ENCODE data around the gene APBB3.
A peak's percentile ranks its signal among the peaks of the same experiment; 100 is the strongest.

Gene APBB3

DNA sequence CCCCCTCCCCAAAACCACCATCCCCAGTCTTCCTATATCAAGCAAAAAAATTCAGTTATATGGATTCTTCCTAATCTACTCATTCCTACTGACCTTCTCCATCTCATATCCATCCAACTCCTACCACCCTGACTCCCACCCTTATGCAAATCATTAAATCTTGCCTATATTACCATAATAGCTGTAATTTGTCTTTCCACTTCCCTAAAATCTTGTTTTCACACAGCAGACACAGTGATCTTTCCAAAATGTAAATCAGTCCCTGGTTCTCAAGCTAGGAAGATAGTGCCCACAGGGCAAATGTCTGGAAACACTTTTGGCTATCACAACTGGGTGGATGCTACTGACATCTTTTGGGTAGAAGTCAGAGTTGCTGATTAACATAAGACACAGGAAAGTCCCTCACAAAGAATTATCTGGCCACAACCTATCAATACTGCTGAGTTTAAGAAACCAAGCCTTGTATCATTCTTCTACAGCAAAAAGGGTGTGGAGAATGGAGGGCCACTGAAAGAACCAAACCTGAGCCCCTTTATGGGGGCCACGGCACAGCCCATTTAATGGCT lies 8.6 kb downstream of the APBB3 start:
- H3K27me3 ChIP-seq (ENCODE audit: insufficient read depth, poor library complexity, severe bottlenecking), result no peaks in the 10 kb centered on the region
- H3K4me3 ChIP-seq (replicated peaks; ENCODE audit: insufficient read depth, low read length), result peak overlapping the region; percentile 76
- no peak overlapping the region for H3K27ac ChIP-seq (replicated peaks)
- DNase-seq (ENCODE audit: low read depth in 1 of 2, low spot score in 1 of 2), result no peak
- TF ChIP-seq, protein P1, sequence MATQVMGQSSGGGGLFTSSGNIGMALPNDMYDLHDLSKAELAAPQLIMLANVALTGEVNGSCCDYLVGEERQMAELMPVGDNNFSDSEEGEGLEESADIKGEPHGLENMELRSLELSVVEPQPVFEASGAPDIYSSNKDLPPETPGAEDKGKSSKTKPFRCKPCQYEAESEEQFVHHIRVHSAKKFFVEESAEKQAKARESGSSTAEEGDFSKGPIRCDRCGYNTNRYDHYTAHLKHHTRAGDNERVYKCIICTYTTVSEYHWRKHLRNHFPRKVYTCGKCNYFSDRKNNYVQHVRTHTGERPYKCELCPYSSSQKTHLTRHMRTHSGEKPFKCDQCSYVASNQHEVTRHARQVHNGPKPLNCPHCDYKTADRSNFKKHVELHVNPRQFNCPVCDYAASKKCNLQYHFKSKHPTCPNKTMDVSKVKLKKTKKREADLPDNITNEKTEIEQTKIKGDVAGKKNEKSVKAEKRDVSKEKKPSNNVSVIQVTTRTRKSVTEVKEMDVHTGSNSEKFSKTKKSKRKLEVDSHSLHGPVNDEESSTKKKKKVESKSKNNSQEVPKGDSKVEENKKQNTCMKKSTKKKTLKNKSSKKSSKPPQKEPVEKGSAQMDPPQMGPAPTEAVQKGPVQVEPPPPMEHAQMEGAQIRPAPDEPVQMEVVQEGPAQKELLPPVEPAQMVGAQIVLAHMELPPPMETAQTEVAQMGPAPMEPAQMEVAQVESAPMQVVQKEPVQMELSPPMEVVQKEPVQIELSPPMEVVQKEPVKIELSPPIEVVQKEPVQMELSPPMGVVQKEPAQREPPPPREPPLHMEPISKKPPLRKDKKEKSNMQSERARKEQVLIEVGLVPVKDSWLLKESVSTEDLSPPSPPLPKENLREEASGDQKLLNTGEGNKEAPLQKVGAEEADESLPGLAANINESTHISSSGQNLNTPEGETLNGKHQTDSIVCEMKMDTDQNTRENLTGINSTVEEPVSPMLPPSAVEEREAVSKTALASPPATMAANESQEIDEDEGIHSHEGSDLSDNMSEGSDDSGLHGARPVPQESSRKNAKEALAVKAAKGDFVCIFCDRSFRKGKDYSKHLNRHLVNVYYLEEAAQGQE (IDR thresholded peaks at IDR 0.05; ENCODE audit: insufficient replicate concordance, low read depth), result no peak
- TF ChIP-seq SPI1 (IDR thresholded peaks at IDR 0.05; ENCODE audit: borderline replicate concordance, low read depth), result peak; percentile 78

- no peak overlapping the region for H3K27ac ChIP-seq (replicated peaks)
- no peaks in the 10 kb centered on the region for H3K27me3 ChIP-seq (ENCODE audit: insufficient read depth, poor library complexity, severe bottlenecking)
- no peak overlapping the region for H3K4me3 ChIP-seq (replicated peaks; ENCODE audit: insufficient read depth, low read length)
- TF ChIP-seq CTCF (IDR thresholded peaks at IDR 0.05; ENCODE audit: insufficient read depth, low read length) (no peak), SPI1 (IDR thresholded peaks at IDR 0.05; ENCODE audit: borderline replicate concordance, low read depth) (peak; percentile 14; the same call in 1 of the 2 replicates), POLR2AphosphoS5 (IDR thresholded peaks at IDR 0.05; ENCODE audit: low read depth) (no peak), GABPA (IDR thresholded peaks at IDR 0.05; ENCODE audit: low read depth) (no peak)
- TF ChIP-seq, protein P1 (IDR thresholded peaks at IDR 0.05; ENCODE audit: insufficient replicate concordance, low read depth), result no peak
- DNase-seq (ENCODE audit: low read depth in 1 of 2, low spot score in 1 of 2), result peak; percentile 34 to 44
Observed at GRCh38 chr5:140554454-140554853, 9.9 kb downstream of the APBB3 start.

GRCh38 chr5:140553657-140554056 lies 10.7 kb downstream of the APBB3 start:
- Histone ChIP-seq H3K27ac (replicated peaks) (no peak overlapping the region), H3K27me3 (ENCODE audit: insufficient read depth, poor library complexity, severe bottlenecking) (no peaks in the 10 kb centered on the region), H3K4me3 (replicated peaks; ENCODE audit: insufficient read depth, low read length) (no peak overlapping the region)
- TF ChIP-seq CTCF (IDR thresholded peaks at IDR 0.05; ENCODE audit: insufficient read depth, low read length) (no peak), POLR2AphosphoS5 (IDR thresholded peaks at IDR 0.05; ENCODE audit: low read depth) (peak; percentile 12; the same call in 1 of the 2 replicates), SPI1 (IDR thresholded peaks at IDR 0.05; ENCODE audit: borderline replicate concordance, low read depth) (peak; percentile 23; the same call in 1 of the 2 replicates), GABPA (IDR thresholded peaks at IDR 0.05; ENCODE audit: low read depth) (no peak)
- TF ChIP-seq, protein P1 (IDR thresholded peaks at IDR 0.05; ENCODE audit: insufficient replicate concordance, low read depth), result no peak
- no peak for DNase-seq (ENCODE audit: low read depth in 1 of 2, low spot score in 1 of 2)
